Epidermal melanocyte (primary cell): ENCODE data around the gene MOAP1.
"Not testable (repeated sequence)": the region's sequence is repeated elsewhere in the genome, so short reads cannot be mapped to it uniquely, and the experiment has no call there.

ENCODE experiments used
- DNase-seq: peaks from one replicate; pipeline ENCODE4 v3.0.0; 2011; ENCODE audit warnings: low spot score; ENCODE audit not compliant: insufficient read length

MOAP1 gene, protein sequence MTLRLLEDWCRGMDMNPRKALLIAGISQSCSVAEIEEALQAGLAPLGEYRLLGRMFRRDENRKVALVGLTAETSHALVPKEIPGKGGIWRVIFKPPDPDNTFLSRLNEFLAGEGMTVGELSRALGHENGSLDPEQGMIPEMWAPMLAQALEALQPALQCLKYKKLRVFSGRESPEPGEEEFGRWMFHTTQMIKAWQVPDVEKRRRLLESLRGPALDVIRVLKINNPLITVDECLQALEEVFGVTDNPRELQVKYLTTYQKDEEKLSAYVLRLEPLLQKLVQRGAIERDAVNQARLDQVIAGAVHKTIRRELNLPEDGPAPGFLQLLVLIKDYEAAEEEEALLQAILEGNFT

DNA sequence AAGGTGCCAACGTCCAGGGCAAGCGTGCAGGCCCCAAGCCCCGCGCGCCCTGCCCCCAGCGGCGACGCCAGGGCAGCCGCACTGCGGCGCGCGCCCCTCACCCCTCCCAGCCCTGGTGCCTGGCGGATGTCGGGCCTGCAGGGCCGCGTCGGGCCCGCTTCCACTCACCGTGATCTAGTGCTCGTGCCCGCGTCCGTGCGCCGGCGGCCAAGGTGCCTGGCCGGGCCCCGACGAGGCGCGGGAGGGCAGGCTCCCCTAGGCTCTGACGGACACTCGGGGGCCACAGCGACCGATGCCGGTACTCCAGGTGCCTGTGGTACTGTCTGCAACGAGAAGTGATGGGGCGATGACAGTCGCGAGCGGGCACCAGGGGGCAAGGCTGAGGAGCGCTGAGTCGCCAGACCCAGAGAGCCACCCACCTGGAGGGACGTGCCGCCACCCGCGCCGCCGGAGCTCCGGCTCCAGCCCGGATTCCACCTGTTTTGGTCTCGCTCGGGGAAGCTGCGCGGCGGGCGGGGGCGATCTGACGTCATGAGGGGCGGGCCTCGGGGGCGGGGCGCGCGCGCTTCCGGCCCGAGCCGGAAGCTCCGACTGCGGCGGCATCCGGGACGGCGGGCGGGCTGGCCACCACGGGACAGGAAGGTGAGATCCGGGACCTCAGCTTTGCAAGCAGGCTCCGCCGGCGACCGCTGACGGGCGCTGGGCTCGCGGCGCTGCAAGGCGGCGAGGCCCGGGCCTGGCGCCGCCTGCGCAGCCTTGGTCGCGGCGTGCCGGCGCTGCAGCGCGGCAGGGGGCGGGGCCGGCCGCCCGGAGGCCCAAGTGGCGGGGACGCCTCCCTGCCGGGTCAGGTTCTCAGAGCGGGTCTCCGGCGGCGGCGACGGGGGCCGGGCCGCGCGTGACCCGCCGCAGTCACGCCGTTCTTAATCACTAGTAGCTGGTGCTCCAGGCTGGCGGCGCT is at the start of gene MOAP1, which contains the start of gene LYSET:
Gene MOAP1, minus strand, starts transcription at position 507 of the 958 bp plus-strand sequence. CDS start 655 bp downstream, outside the sequence.
Gene LYSET, plus strand, starts transcription at position 927 of the 958 bp plus-strand sequence. CDS start 89 bp downstream, outside the sequence.
- peak; percentile 59 for DNase-seq

DNA sequence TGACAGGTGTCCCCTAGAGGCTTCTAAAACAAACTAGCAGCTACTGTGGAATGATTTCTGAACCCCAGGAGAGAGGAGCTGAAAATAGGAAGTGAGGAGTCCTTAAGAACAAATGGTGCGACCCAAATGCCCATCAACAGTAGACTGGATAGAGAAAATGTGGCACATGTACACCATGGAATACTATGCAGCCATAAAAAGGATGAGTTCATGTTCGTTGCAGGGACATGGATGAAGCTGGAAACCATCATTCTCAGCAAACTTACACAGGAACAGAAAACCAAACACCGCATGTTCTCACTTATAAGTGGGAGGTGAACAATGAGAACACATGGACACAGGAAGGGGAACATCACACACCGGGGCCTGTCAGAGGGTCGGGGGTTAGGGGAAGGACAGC is 48.4 kb upstream of the MOAP1 start:
- DNase-seq, result not testable (repeated sequence)

DNA sequence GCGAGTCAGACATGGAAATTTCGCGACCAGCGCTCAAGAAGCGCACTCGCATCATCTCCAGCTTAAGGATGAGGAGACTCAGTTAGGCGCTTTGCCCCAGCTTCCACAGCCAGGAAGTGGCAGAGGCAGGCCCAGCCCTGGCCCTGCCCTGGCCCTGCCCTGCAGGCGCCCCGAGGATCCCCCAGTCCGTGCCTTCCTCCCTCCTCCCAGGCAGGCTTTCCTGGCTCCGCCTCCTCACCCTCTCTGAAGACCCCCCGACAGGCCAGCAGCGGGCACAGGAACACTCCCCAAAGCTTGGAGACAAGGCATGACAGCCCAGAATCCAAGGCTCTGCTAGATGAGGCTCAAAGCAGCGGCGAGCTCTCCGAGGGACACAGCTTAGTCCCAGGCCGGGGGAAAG is 47.5 kb upstream of the MOAP1 start:
- DNase-seq, result no peak

DNA sequence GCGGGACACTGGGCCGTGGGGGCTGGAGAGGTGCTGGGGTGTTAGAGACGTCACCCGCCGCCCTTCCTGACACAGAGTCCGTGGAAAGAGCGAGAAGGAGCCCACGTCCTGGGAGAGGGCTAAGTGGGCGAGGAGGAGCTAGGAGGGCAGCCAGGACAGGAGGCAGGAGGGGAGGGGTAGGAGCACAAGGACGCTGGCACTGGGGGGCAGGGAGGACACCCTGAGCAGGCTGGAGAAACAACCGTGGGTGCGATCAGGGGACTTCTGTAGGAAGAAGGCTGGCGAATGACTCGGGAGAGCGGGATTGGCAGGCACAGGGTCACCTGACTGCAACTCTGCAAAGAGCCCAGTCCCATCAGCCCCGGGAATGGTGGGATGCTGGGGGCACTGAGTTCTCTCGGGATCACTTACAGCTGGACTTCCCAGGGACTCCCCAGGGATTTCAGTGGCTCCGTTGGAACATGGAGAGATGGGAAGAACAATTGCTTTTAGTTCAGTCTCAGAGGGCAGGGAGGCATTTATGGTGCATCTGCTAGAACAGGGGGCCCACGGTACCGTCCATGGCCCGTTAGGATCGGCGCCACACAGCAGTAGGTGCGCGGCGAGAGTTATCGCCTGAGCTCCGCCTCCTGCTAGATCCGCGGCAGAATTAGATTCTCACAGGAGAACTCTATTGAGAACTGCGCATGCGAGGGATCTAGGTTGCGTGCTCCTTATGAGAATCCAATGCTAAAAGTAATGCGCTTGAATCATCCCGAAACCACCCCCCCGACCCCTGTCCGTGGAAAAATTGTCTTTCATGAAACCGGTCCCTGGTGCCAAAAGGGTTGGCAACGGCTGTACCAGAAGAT is 46.7 kb upstream of the MOAP1 start:
- DNase-seq, result no peak

DNA sequence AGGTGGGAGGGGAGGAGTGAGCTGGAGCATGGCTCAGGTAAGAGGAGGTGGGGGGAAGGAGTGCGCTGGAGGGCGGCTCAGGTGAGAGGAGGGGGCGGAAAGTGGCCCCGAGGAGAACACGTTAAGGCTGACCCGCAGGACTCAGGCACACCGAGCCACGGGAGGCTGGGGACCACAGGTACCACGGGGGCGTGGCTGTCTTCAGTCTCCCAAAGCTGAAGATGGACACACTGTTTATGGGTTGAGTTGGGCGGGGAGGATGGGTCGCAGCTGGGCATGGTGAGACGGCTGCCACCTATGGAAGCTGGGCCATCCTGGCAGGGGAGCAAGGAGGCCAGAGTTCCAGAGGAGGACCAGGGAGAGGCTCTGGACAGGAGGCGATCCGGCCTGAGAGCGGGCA is 45.8 kb upstream of the MOAP1 start:
- DNase-seq, result no peak

DNA sequence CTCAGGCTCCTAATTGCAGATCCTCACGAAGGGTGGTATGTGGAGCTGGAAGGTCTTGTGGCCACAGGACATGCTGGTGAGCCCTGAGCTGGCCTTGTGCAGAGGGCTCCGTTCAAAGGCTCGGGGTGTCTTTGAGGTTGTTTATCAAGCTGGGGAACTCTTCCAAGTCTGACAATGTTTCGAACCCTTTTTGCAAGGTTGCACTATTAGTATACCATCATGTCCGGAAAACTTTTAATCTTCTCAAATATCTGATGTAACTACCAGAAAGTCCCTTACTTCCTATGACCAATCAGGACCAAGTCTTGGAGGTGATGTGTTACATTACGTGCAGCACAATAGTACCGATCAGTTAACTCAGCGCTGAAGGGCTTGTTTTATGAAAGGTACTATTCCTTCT is 43.9 kb upstream of the MOAP1 start:
- no peak for DNase-seq

DNA sequence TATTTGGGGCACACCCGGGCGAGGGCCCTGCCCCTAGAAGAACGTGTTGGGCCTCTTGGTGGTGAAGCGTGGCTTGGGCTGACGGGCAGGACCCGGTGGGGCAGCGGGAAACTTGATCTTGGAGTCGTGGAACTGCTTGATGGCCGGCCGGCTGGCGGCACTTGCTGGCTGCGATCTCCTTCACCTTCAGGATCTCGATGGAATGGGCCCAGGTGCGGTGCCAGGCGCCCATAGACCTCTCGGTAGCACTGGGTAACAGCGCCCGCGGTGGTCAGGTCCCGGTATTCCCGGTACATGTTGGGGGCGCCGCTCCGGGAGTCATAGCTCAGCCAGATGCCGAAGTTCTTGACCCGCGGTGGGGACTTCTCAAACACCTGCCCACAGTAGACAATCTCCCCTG is 38.9 kb upstream of the MOAP1 start:
- no peak for DNase-seq

DNA sequence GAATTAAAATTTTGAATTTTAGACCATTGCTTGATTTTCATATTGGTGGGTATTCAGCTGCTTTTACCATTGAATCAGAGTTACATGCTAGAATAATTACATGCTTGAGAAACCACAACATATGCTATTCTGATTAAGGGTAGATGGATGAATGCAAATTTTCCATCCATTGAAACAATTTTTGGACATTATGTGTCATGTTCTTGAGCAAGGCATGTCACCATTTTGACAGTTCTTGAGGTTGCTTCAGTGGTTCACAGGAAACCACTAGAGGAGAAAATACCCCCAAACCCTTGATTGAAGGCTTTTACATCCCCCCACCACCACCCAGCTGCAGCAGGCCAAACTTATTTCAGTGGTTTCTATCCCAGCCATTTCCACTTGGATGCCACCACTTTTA is 35.8 kb upstream of the MOAP1 start:
- no peak for DNase-seq

DNA sequence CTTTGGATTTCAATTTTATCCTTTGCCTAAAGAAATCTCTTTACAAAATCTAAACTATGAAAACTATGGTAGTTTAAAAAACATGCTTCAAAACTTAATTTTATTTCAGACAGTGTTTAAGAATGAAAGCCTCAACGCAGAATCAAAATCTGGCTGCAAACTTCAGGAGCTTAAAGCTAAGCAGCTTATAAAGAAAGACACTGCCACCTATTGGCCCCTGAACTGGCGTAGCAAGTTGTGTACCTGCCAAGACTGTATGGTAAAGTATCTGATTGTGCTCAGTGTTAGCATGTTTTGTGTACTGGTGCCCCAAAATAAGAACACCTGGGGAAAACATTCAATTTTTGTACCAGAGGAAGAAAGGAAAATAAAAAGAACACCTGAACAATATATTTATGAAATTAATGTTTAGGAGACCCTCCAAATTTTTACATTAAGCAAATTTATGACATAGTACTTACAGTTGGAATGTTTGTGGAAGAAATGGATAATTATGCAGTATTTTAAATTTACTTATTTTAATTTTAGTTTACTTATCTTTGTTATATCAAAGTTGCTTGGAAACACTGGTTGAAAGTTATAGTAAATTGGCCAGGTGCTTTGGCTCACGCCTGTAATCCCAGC is 34.5 kb upstream of the MOAP1 start:
- DNase-seq, result no peak

DNA sequence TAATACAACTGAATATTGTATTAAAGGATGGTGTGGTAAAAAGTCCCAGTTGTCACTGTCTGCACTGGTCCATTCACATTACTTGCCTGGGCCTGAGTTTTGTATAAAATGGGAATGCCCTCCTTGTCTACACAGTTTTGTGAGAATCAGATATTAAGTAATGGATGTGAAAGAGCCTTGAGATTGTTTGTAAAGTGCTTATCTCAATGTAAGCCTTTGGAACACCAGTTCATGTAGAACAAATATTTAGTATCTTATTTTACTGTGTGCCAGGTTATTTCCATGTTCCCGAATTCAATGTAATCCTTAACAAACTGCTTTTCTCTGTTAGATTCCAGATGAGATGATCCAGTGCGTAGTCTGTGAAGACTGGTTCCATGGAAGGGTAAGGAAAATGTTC is 29.9 kb upstream of the MOAP1 start:
- DNase-seq, result no peak

DNA sequence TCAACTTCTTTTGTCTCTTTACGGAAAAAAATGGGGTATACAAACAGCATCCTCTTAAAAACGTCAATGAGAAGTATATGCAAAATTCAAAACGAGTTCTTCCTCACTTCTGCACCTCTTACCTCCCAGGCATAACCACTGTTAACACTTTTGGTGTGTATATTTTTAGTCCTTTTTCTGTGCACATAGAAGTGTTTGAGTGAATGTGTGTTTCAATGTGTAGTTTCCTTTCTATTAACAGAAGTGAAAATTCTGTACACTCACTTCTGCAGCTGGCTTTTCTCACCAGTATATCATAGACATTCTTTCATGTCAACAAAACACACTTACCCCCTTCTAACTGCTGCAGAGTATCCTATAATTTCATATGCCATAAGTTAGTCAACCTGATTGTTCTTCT is 27.7 kb upstream of the MOAP1 start:
- DNase-seq, result no peak

DNA sequence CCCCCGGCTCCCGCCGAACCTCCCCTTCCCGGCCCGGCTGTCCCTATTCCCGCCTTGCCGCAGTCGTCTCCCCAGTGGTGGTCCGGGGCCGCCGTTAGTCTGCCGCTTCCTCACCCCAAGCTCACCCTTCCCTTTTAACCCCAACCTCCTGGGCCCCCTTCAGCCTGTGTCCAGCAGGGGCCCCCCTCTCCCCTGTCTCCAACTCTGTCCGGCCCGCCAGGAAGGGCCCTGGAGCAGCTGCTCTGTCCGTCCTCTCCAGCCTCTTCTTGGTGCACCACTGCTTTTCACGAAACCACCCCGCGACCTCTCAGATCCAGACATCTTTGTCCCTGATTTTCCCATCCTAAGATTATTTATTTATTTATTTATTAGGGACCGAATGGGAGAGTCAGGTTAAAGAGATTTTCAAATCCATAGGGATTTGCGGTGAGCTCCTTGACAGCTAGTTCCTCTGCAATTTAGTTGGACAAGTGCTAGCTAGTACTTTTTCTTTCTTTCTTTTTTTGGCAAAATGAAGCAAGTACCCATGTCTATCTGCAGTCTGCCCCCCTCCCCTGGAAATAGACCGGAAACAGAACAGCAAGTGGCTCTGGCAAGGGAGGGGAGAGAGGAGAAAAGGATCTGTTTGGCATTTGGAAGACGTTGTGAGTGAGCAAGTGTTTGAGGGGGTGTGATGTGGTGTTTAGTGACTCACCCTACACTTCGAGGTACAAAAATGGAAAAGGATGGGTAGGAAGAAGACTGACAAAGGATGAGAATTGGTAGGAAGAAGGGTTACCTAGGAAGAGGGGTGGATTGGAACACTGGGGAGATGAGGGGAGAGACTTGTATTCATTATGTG is 23.0 kb upstream of the MOAP1 start:
- DNase-seq, result no peak

DNA sequence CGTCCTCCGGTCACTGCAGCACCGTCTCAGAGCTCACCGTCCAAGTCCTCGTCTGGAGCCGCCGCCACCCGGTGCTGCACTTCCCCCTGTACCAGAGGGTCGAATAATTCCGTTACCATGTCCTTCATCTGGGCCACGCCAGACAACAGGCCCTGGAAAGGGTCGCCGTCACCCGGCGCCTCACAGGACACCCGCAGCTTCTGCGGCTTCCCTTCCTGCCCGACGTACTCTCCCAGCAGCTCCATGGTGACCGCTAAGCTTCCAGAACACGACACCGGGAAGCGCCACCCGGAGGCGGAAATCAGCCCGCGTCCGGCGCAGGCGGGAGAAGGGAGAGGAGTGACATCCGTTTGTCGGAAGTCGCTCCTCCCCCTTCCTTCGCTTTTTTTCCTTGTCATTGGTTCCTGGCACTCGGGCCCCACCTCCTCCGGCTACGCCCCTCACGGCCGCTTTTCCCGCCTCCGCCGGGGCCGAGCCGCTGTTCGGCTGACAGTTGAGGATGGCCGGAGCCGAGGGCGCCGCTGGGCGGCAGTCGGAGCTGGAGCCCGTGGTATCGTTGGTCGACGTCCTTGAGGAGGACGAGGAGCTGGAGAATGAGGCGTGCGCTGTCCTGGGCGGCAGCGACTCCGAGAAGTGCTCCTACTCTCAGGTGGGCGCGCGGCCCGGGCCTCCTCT is 22.2 kb upstream of the MOAP1 start, which contains the start of the genes GON7 and UBR7:
Gene GON7, minus strand, starts transcription at position 273 of the 675 bp plus-strand sequence. Its CDS starts 28 bp downstream, at position 245.
Gene UBR7, plus strand, starts transcription at position 464 of the 675 bp plus-strand sequence. Its CDS starts 36 bp downstream, at position 500.
- peak; percentile 79 for DNase-seq

DNA sequence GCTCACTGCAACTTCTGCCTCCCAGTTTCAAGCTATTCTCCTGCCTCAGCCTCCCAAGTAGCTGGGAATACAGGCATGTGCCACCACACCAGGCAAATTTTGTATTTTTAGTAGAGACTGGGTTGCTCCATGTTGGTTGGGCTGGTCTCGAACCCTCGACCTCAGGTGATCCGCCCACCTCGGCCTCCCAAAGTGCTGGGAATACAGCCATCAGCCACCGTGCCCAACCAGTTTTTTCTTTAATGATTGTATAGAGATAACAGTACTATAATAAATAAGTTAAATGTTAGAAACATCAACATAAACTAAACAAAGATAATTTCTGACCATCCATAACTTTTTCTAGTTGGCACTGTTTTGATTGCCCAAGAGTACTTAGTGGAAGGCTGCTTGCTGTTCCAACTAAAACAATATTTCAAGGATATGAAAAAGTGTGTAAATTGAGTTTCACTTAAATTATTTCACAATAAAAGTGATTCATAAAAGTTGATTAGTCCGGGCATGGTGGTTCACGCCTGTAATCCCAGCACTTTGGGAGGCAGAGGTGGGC is 16.5 kb upstream of the MOAP1 start:
- DNase-seq, result no peak

DNA sequence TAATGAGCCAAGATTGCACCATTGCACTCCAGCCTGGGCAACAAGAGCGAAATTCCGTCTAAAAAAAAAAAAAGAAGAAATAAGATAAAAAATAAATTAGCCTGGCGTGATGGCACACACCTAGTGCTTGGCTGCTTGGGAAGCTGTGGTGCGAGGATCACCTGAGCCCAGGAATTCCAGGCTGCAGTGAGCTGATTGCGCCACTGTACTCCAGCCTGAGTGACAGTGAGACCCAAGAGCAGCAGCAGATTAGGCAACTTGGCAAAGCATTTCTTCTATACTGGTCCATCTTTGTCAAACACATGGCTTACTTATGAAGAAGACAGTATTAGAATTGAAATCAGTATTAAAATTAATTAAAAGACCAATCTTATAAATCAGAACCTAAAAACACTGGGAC is 15.9 kb upstream of the MOAP1 start:
- DNase-seq, result no peak

DNA sequence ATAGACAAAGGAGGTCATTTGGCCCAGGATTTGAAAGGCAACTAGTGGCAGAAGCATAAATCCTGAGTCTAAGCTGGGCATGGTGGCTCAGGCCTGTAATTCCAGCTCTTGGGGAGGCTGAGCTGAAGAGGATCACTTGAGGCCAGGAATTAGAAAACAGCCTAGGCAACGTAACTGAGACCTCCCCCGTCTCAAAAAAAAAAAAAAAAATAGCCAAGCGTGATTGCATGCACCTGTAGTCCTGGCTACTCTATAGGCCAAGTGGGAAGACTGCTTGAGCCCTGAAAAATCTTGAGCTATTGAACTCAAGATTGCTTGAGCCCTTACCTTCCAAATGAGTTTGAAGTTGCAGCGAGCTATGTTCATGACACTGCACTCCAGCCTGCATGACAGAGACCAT is 14.3 kb upstream of the MOAP1 start:
- DNase-seq, result no peak

DNA sequence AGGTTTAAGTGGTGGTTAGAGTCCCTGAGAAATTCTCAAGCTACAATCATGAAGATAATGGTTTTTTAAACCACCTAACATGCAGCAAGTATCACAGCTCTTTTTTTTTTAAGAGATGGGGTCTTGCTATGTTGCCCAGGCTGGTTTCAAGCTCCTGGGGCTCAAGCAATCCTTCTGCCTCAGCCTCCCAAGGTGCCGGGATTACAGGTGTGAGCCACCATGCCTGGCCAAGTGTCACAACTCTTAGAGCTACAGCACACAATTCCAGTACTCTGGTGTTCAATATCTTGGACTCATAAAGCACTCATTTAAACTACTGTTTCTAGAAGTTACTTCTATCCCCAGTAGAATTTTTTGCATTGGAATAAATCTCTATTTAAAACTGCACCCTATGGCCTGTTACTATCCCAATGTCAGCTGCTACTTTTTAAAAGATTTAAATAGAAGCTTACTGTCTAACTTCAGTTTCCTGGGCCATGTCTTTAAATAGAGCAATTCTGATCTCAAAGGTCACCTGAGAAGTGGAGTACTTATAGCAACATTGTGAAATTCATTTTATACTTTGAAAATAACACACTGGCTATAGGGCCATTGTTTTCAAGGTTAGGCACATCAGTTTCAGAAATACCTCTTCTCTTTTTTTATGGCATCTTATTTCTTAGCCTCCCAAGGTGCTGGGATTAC is 10.8 kb upstream of the MOAP1 start:
- DNase-seq, result no peak

DNA sequence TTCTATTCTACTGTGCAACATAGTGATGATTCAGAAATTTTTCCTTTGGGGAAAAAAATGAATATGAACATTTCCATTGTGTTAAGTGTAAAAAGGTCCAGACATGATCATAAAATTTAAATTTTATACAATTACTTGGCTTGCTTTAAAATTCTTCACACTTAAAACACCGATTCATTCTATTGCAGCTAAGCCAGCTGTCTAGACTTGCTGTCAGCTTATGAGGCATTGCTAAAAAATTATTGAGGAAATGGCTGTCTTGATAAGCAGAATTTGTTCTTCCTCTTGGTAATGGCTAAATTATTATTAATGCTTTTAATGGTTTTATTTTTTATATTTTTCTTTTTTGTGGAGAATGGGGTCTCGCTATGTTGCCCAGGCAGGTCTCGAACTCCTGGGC is 2.3 kb upstream of the MOAP1 start:
- no peak for DNase-seq
